GM18498 (cell line): ENCODE measurements around the gene CHRNA9.

Experiments used
- ATAC-seq: cut with Tn5 transposase; IDR thresholded peaks from one replicate; pipeline ENCODE4 v1.9.1; 2021; ENCODE audit warnings: mild to moderate bottlenecking, moderate library complexity; ENCODE audit not compliant: unreplicated experiment

The CHRNA9 gene

GRCh38 chr4:40337051-40337450, 1.9 kb downstream of the CHRNA9 start:
- ATAC-seq, result no peak

- no peak for ATAC-seq
Measured at GRCh38 chr4:40337523-40337922, 2.4 kb downstream of the CHRNA9 start.

GRCh38 chr4:40340030-40340429, 4.9 kb downstream of the CHRNA9 start:
- no peak for ATAC-seq

- ATAC-seq, result no peak
Measured at GRCh38 chr4:40347472-40347871, 12.3 kb downstream of the CHRNA9 start.

GRCh38 chr4:40348000-40348399, 12.9 kb downstream of the CHRNA9 start:
- no peak for ATAC-seq

GRCh38 chr4:40349561-40350198, 14.5 kb downstream of the CHRNA9 start:
- no peak for ATAC-seq

- no peak for ATAC-seq
Measured at GRCh38 chr4:40350627-40351227, 15.6 kb downstream of the CHRNA9 start.

- ATAC-seq, result no peak
Measured at GRCh38 chr4:40354158-40354557, 19.0 kb downstream of the CHRNA9 start.

GRCh38 chr4:40355131-40355530, 20.0 kb downstream of the CHRNA9 start:
- ATAC-seq, result no peak

- no peak for ATAC-seq
Measured at GRCh38 chr4:40357738-40358137, 22.6 kb downstream of the CHRNA9 start.

- no peak for ATAC-seq
Measured at GRCh38 chr4:40361338-40361737, 26.2 kb downstream of the CHRNA9 start.

- no peak for ATAC-seq
Measured at GRCh38 chr4:40363382-40363920, 28.3 kb downstream of the CHRNA9 start.

GRCh38 chr4:40363945-40364344, 28.8 kb downstream of the CHRNA9 start:
- no peak for ATAC-seq

- ATAC-seq, result no peak
Measured at GRCh38 chr4:40365766-40366165, 30.6 kb downstream of the CHRNA9 start.

GRCh38 chr4:40367451-40367850, 32.3 kb downstream of the CHRNA9 start:
- ATAC-seq, result no peak

- ATAC-seq, result peak; percentile 80
Measured at GRCh38 chr4:40369437-40370274, 34.5 kb downstream of the CHRNA9 start.

GRCh38 chr4:40372651-40373050, 37.5 kb downstream of the CHRNA9 start:
- no peak for ATAC-seq

GRCh38 chr4:40373636-40374035, 38.5 kb downstream of the CHRNA9 start:
- ATAC-seq, result no peak

- ATAC-seq, result no peak
Measured at GRCh38 chr4:40375095-40375494, 40.0 kb downstream of the CHRNA9 start.

GRCh38 chr4:40375620-40376019, 40.5 kb downstream of the CHRNA9 start:
- ATAC-seq, result no peak

- no peak for ATAC-seq
Measured at GRCh38 chr4:40377512-40378365, 42.6 kb downstream of the CHRNA9 start.
